Pulmonary artery endothelial cell (primary cell): ENCODE data around the gene MRPS24. TPM values are rescaled to one million over a fixed set of nuclear protein-coding genes. Genes with fewer than 3 reads are reported as not detected.
"Not testable (repeated sequence)": the region's sequence is repeated elsewhere in the genome, so short reads cannot be mapped to it uniquely, and the experiment has no call there.

ENCODE experiments used
- DNase-seq: peaks from one replicate; pipeline ENCODE4 v3.0.0-alpha.2; 2011; ENCODE audit warnings: low read depth, low spot score
- total RNA-seq: library from RNA; depleted of rRNA; stranded (reverse); fragments of >200 nt; gene quantifications from 2 replicates; pipeline ENCODE4 v1.2.3, GENCODE V29; 2014

MRPS24 gene
- total RNA-seq, 1 donor from 2014 or later, result 87.2 TPM

DNA sequence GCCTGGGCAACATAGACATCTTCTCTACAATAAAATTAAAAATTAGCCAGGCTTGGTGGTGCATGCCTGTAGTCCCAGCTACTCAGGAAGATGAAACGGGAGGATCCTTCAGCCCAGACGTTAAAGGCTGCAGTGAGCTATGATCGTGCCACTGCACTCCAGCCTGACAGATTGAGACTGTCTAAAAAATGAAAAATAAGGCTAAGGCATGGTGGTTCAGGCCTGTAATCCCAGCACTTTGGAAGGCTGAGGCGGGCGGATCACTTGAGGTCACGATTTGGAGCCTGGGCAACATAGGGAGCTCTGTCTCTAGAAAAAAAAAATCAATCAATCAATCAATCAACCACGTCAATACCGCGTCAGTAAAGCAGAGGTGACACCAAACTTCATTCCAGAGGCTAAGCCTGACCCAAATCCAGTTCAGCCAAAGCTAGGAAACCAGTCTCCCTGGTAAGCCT lies 31.1 kb downstream of the MRPS24 start:
- DNase-seq, result no peak

DNA sequence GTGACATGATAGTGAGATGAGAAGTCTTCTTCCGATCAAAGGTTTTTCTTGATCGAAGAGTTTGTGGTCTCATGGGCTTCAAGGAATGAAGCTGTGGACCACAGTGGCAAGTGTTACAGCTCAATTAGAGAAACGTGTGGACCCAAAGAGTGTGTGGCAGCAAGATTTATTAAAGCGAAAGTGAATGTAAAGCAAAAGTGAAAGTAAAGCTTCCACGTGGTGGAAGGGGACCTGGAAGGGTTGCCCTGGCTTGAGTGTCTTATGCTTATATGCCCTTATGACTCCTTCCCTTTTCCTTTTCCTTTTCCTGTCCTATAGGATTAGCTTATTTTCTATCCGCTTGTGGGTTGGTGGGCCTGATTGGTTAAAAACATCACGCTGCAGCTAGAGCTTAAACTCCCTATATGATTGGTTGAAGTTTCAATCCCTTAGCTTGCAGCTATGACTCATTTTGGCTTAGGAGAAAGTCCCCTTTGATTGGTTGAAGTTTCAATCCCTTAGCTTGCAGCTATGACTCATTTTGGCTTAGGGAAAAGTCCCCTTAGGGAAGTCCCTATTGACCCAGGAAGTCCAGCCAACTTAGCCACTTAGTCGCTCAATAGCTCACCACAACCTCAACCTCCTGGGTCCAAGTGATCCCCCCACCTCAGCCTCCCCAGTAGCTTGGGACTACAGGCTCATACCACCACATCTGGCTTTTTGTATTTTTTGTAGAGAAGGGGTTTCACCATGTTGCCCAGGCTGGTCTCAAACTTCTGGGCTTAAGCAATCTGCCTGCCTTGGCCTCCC lies 34.7 kb downstream of the MRPS24 start:
- DNase-seq, result no peak

DNA sequence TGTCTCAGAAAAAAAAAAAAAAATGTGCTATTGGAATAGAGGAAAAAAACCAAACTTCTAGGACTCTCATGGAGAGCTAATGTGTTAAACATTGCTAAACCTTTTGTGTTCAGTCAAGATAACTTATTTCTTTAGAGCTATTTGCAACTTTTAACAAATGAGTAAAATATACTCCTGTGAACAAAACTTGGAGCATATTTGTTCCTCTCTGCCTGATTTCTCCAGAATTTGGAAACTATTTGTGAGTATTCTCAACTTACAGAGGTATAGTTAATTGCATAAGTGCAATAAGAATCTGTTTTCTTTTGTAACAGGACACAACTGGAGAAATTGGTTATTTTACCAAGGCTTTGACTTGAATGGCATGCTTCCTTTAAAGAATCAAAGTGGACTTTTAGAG lies 38.4 kb downstream of the MRPS24 start:
- DNase-seq, result not testable (repeated sequence)

DNA sequence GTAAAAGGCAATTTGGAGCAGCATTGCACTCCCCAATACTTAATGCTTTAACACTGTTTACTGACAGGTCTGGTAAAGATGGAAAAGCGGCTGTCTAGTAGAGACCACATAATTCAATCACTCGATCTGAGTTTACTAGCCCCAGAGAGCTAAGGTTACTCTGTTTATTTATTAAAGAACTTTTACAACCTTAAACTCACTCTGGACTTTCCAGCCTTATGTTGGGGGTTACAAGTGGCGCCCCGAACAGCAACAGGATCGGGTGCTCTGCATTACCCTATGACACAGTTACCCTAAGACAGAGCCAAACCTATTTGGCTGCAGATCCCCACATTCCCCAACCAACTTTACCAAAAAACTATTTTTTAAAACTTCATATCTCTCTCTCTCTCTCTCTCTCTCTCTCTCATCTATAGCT lies 43.9 kb downstream of the MRPS24 start:
- DNase-seq, result no peak

DNA sequence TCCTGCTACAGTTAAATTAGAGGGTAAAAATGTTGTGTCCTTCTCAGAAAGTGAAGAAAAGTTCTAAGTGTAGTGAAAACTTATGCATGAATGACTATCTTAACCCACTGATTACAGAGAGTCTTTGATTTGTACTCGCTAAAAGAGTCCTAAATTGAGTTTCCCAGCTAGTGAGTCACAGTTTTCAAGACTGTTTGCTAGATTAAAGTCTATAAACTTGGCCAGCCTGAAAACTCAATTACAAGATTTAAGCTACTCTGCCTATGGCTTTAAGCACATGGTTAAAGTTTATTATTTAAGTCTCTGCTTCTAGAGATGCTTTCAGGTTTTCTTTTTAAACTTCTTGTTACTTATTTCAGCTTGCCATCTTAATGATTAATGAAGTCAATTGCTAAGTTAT lies 44.4 kb downstream of the MRPS24 start:
- no peak for DNase-seq

DNA sequence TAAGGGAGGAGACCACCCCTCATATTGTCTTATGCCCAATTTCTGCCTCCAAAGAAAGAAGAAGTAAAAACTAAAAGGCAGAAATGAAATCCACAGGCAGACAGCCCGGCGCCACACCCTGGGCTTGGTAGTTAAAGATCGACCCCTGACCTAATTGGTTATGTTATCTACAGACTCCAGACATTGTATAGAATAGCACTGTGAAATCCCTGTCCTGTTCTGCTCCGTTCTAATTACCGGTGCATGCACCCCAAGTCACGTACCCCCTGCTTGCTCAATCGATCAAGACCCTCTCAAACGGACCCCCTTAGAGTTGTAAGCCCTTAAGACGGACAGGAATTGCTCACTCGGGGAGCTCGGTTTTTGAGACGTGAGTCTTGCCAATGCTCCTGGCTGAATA lies 44.8 kb downstream of the MRPS24 start:
- not testable (repeated sequence) for DNase-seq

DNA sequence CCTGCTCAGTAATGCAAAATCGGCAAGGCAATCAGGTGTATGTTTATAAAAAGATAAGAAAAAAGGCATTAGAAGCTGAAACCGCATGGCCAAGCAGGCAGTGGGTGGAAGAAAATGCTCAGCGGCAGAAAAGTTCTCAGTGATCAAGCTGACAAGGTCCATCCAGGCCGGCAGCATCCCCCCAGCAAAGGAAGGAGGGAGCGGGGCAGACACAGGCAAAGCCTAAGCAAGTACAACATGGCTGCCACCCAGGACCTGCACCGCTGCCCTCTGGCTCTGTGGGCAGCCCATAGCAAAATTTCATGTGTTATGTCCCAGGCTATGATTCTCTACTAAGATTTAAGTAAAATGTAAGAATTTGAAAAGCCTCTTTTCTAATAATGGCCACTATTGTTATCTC lies 45.4 kb downstream of the MRPS24 start:
- no peak for DNase-seq

DNA sequence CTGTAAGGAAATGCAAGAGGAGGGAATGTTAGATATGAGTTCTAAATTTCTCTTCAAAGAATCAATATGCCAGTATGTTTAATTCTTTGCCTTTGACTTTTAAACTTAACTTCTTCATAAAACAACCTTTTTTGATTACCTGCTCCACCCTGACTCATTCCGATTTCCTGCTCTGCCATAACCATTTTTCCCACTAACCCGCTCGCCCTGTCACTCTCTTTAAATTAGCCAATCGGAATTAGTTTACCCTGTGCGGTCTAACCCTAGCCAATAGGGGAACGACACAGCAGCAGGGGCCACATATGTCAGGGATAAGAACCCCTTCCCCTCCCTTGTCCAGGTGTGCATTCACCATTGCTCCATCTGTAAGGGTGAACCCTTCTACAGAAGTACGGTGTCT lies 45.9 kb downstream of the MRPS24 start:
- DNase-seq, result not testable (repeated sequence)

Other genes starting within 250 kb of the MRPS24 start
- gene COA1, start 140.0 kb downstream of the MRPS24 start, total RNA-seq, result 47.8 and 53.5 TPM in 2 replicates
- 32.8 and 40.1 TPM in 2 replicates for gene BLVRA, start 110.8 kb downstream of the MRPS24 start, total RNA-seq
- 23.9 and 27.0 TPM in 2 replicates for gene URGCP, start 37.1 kb upstream of the MRPS24 start, total RNA-seq
- gene UBE2D4, start 56.9 kb upstream of the MRPS24 start, total RNA-seq, result 8.0 and 9.4 TPM in 2 replicates
- gene SPDYE1, start 128.4 kb upstream of the MRPS24 start, total RNA-seq, result not detected in 2 replicates
- 197 and 200 TPM in 2 replicates for gene DBNL, start 175.2 kb upstream of the MRPS24 start, total RNA-seq
- gene PGAM2, start 196.1 kb upstream of the MRPS24 start, total RNA-seq, result 0.14 TPM in 1 of 2 replicates, not detected in the other
- gene POLM, start 213.0 kb upstream of the MRPS24 start, total RNA-seq, result 8.4 and 10.1 TPM in 2 replicates
- 2.6 and 5.4 TPM in 2 replicates for gene AEBP1, start 234.8 kb upstream of the MRPS24 start, total RNA-seq